Measurements from ENCODE around the gene TBC1D17. TPM values are rescaled to one million over a fixed set of nuclear protein-coding genes. Genes with fewer than 3 reads are reported as not detected.

Gene TBC1D17
- total RNA-seq, 1 donor from 2014 or later = 2.1 TPM

- DNase-seq (ENCODE audit: low read depth) = no peak
- no peak for TF ChIP-seq CTCF (IDR thresholded peaks at IDR 0.05; ENCODE audit: insufficient read depth, low read length, severe bottlenecking)
- FAIRE-seq = no peak
- Histone ChIP-seq H3K4me3 (ENCODE audit: low read depth, low read length) (no peak overlapping the region), H3K27me3 (ENCODE audit: control insufficient read depth, insufficient read depth, low read length) (no peaks in the 10 kb centered on the region), H3K36me3 (ENCODE audit: control insufficient read depth, insufficient read depth, low read length) (peaks cover 19% of the 10 kb centered on the region)
Observed at GRCh38 chr19:49910179-49910578, 32.7 kb downstream of the TBC1D17 start.

GRCh38 chr19:49911381-49912145 lies 34.1 kb downstream of the TBC1D17 start:
- no peak for FAIRE-seq
- peaks cover 25% of the 10 kb centered on the region for H3K36me3 ChIP-seq (ENCODE audit: control insufficient read depth, insufficient read depth, low read length)
- no peaks in the 10 kb centered on the region for H3K27me3 ChIP-seq (ENCODE audit: control insufficient read depth, insufficient read depth, low read length)
- no peak for DNase-seq (ENCODE audit: low read depth)
- H3K4me3 ChIP-seq (ENCODE audit: low read depth, low read length) = no peak overlapping the region
- TF ChIP-seq CTCF (IDR thresholded peaks at IDR 0.05; ENCODE audit: insufficient read depth, low read length, severe bottlenecking) = no peak

- no peaks in the 10 kb centered on the region for H3K27me3 ChIP-seq (ENCODE audit: control insufficient read depth, insufficient read depth, low read length)
- TF ChIP-seq CTCF (IDR thresholded peaks at IDR 0.05; ENCODE audit: insufficient read depth, low read length, severe bottlenecking) = no peak
- FAIRE-seq (no peak), DNase-seq (ENCODE audit: low read depth) (no peak)
- peaks cover 20% of the 10 kb centered on the region for H3K36me3 ChIP-seq (ENCODE audit: control insufficient read depth, insufficient read depth, low read length)
- no peak overlapping the region for H3K4me3 ChIP-seq (ENCODE audit: low read depth, low read length)
Observed at GRCh38 chr19:49912965-49913685, 35.6 kb downstream of the TBC1D17 start.

- no peak for FAIRE-seq
- Histone ChIP-seq H3K36me3 (ENCODE audit: control insufficient read depth, insufficient read depth, low read length) (peaks cover 17% of the 10 kb centered on the region), H3K27me3 (ENCODE audit: control insufficient read depth, insufficient read depth, low read length) (no peaks in the 10 kb centered on the region)
Observed at GRCh38 chr19:49913720-49914119, 36.2 kb downstream of the TBC1D17 start.

GRCh38 chr19:49915271-49915670 lies 37.8 kb downstream of the TBC1D17 start:
- H3K36me3 ChIP-seq (ENCODE audit: control insufficient read depth, insufficient read depth, low read length) = peaks cover 17% of the 10 kb centered on the region
- no peak for TF ChIP-seq CTCF (IDR thresholded peaks at IDR 0.05; ENCODE audit: insufficient read depth, low read length, severe bottlenecking)
- DNase-seq (ENCODE audit: low read depth) (no peak), FAIRE-seq (no peak)
- no peak overlapping the region for H3K4me3 ChIP-seq (ENCODE audit: low read depth, low read length)
- no peaks in the 10 kb centered on the region for H3K27me3 ChIP-seq (ENCODE audit: control insufficient read depth, insufficient read depth, low read length)

More at GRCh38 chr19:49913720-49914119, 36.2 kb downstream of the TBC1D17 start:
- no peak for TF ChIP-seq CTCF (IDR thresholded peaks at IDR 0.05; ENCODE audit: insufficient read depth, low read length, severe bottlenecking)
- H3K4me3 ChIP-seq (ENCODE audit: low read depth, low read length) = no peak overlapping the region
- no peak for DNase-seq (ENCODE audit: low read depth)
